H1 (cell line): ENCODE data around the gene FAAP100. TPM values are rescaled to one million over a fixed set of nuclear protein-coding genes. Genes with fewer than 3 reads are reported as not detected.

ENCODE experiments used
- CTCF ChIA-PET: fragments of 300-600 bp; sonication (Branson Sonifier 250); formaldehyde crosslinking; loops from one replicate; lab custom pipeline; 2021; ENCODE audit not compliant: partially characterized antibody; lab: Charles Lee
- POLR2A ChIA-PET: fragments of 300-600 bp; sonication (Branson Sonifier 250); formaldehyde crosslinking; loops from one replicate; lab custom pipeline; 2021; ENCODE audit warnings: inconsistent platforms; ENCODE audit not compliant: partially characterized antibody; lab: Charles Lee
- DNase-seq, 2 experiments: peaks; one replicate each; pipeline versions ENCODE4 v3.0.0 to v3.0.0-alpha.2; 2010 to 2022; ENCODE audit warnings: low spot score in 2 of 2, low read depth in 1 of 2, mixed read lengths in 1 of 2
- FAIRE-seq: peaks from 2 replicates; lab custom pipeline; 2011; peaks lifted over from hg19 to GRCh38; lab: Jason Lieb, UNC
- H2AFZ ChIP-seq: 2 replicates; pipeline ENCODE4 v1.8.1; 2012; ENCODE audit warnings: low read length, inconsistent platforms
- H2AK5ac ChIP-seq: 2 replicates; pipeline ENCODE4 v1.6.1; 2013; ENCODE audit warnings: low read depth, low read length
- H2BK120ac ChIP-seq: replicated peaks from 2 replicates; pipeline ENCODE3; 2013; ENCODE audit warnings: low read depth, low read length, inconsistent platforms
- H2BK12ac ChIP-seq: 2 replicates; pipeline ENCODE4 v1.6.1; 2013; ENCODE audit warnings: low read depth, low read length
- H2BK15ac ChIP-seq: 2 replicates; pipeline ENCODE4 v1.6.1; 2013; ENCODE audit warnings: low read length
- H2BK20ac ChIP-seq: 2 replicates; pipeline ENCODE4 v1.6.1; 2013; ENCODE audit warnings: low read length
- H2BK5ac ChIP-seq: 2 replicates; pipeline ENCODE4 v1.6.1; 2013; ENCODE audit warnings: low read depth, low read length
- H3K14ac ChIP-seq: 2 replicates; pipeline ENCODE4 v1.6.1; 2013; ENCODE audit warnings: inconsistent platforms; ENCODE audit not compliant: insufficient read length
- H3K18ac ChIP-seq: 2 replicates; pipeline ENCODE4 v1.6.1; 2013; ENCODE audit warnings: low read length; ENCODE audit errors: extremely low read depth
- H3K23ac ChIP-seq: 2 replicates; pipeline ENCODE4 v1.6.1; 2013; ENCODE audit warnings: inconsistent platforms; ENCODE audit not compliant: insufficient read length
- H3K23me2 ChIP-seq: 2 replicates; pipeline ENCODE4 v1.6.1; 2013; ENCODE audit warnings: low read depth, low read length
- H3K27ac ChIP-seq: 2 replicates; pipeline ENCODE4 v1.6.1; 2011; ENCODE audit warnings: low read depth, low read length, inconsistent platforms
- H3K27me3 ChIP-seq, 4 experiments: replicated peaks in 1 of 4; 1 replicate in 1 of 4; 2 replicates in 3 of 4; pipeline versions ENCODE4 v1.6.1 to v1.8.1; 2011 to 2013; ENCODE audit warnings: low read length in 3 of 4, mild to moderate bottlenecking in 3 of 4, inconsistent platforms in 2 of 4, mixed read lengths in 2 of 4, moderate library complexity in 1 of 4; ENCODE audit not compliant: control insufficient read depth in 3 of 4, insufficient read depth in 3 of 4; ENCODE audit errors: extremely low read depth in 1 of 4
- H3K36me3 ChIP-seq, 4 experiments: 2 replicates each; pipeline versions ENCODE4 v1.6.1 to v1.8.1; 2011 to 2013; ENCODE audit warnings: mild to moderate bottlenecking in 4 of 4, low read length in 3 of 4, moderate library complexity in 2 of 4, control low read depth in 1 of 4, inconsistent platforms in 1 of 4; ENCODE audit not compliant: insufficient read depth in 4 of 4, control insufficient read depth in 2 of 4
- H3K4ac ChIP-seq: replicated peaks from 2 replicates; pipeline ENCODE3; 2013; ENCODE audit warnings: low read length, low read depth, mixed read lengths, inconsistent platforms; ENCODE audit not compliant: insufficient read length
- H3K4me1 ChIP-seq, 4 experiments: replicated peaks in 1 of 4; 1 replicate in 1 of 4; 2 replicates in 3 of 4; pipeline versions ENCODE4 v1.6.1 to v1.8.1; 2011 to 2013; ENCODE audit warnings: low read length in 3 of 4, inconsistent platforms in 2 of 4, mixed read lengths in 1 of 4; ENCODE audit not compliant: insufficient read depth in 4 of 4, control insufficient read depth in 3 of 4
- H3K4me2 ChIP-seq, 2 experiments: 2 replicates each; pipeline versions ENCODE4 v1.6.1 to v1.8.1; 2011 to 2013; ENCODE audit warnings: low read depth in 2 of 2, low read length in 2 of 2, control low read depth in 1 of 2, inconsistent platforms in 1 of 2, mild to moderate bottlenecking in 1 of 2; ENCODE audit not compliant: insufficient read depth in 1 of 2
- H3K4me3 ChIP-seq, 4 experiments: fragments of 200-600, 300-600 bp in 1 of 4; sonication (generic), shearing (Covaris generic), sonication (Bioruptor Twin) in 1 of 4; 2 replicates each; pipeline versions ENCODE4 v1.5.1 to v1.8.1; 2011 to 2016; ENCODE audit warnings: low read length in 4 of 4, low read depth in 3 of 4, control low read depth in 2 of 4, inconsistent platforms in 2 of 4, mild to moderate bottlenecking in 2 of 4, mixed read lengths in 1 of 4, moderate library complexity in 1 of 4; ENCODE audit not compliant: insufficient read depth in 2 of 4; ENCODE audit errors: extremely low read depth in 1 of 4
- H3K56ac ChIP-seq: replicated peaks from 2 replicates; pipeline ENCODE3; 2013; ENCODE audit warnings: low read depth, mild to moderate bottlenecking, mixed read lengths, low read length, inconsistent platforms; ENCODE audit not compliant: insufficient read length
- H3K79me1 ChIP-seq: 2 replicates; pipeline ENCODE4 v1.6.1; 2013; ENCODE audit warnings: low read depth, low read length, control low read depth
- H3K79me2 ChIP-seq, 2 experiments: 2 replicates each; pipeline versions ENCODE4 v1.6.1 to v1.8.1; 2012 to 2013; ENCODE audit warnings: low read length in 2 of 2, mild to moderate bottlenecking in 2 of 2, inconsistent platforms in 1 of 2; ENCODE audit not compliant: insufficient read depth in 2 of 2, control insufficient read depth in 1 of 2
- H3K9ac ChIP-seq, 4 experiments: replicated peaks in 1 of 4; 1 replicate in 1 of 4; 2 replicates in 3 of 4; pipeline versions ENCODE4 v1.6.1 to v1.8.1; 2011 to 2013; ENCODE audit warnings: low read depth in 3 of 4, low read length in 3 of 4, control low read depth in 2 of 4, mild to moderate bottlenecking in 2 of 4, moderate library complexity in 2 of 4, inconsistent platforms in 1 of 4; ENCODE audit errors: extremely low read depth in 1 of 4
- H3K9me3 ChIP-seq, 2 experiments: 2 replicates each; pipeline versions ENCODE4 v1.6.1 to v1.8.1; 2012 to 2013; ENCODE audit warnings: mild to moderate bottlenecking in 2 of 2, moderate library complexity in 2 of 2, control low read depth in 1 of 2, inconsistent platforms in 1 of 2, low read depth in 1 of 2, low read length in 1 of 2, mixed read lengths in 1 of 2; ENCODE audit not compliant: insufficient read depth in 2 of 2
- H4K20me1 ChIP-seq, 2 experiments: replicated peaks in 1 of 2; 2 replicates each; pipeline versions ENCODE3 to v1.8.1; 2011 to 2013; ENCODE audit warnings: inconsistent platforms in 2 of 2, low read length in 2 of 2, mild to moderate bottlenecking in 1 of 2; ENCODE audit not compliant: insufficient read depth in 2 of 2, control insufficient read depth in 1 of 2
- H4K5ac ChIP-seq: 2 replicates; pipeline ENCODE4 v1.6.1; 2013; ENCODE audit warnings: low read length, low read depth, mixed read lengths, inconsistent platforms; ENCODE audit not compliant: insufficient read length
- H4K8ac ChIP-seq: 2 replicates; pipeline ENCODE4 v1.8.0; 2013; ENCODE audit warnings: mild to moderate bottlenecking, moderate library complexity, low read length, inconsistent platforms; ENCODE audit not compliant: insufficient read depth; ENCODE audit errors: extremely low read depth
- H4K91ac ChIP-seq: replicated peaks from 2 replicates; pipeline ENCODE3; 2013; ENCODE audit warnings: low read length, mixed read lengths, inconsistent platforms; ENCODE audit not compliant: insufficient read length
- CHD2 ChIP-seq: IDR thresholded peaks from 2 replicates; pipeline ENCODE4 v1.6.1; 2012; ENCODE audit warnings: low read length, improper control_type of control experiment
- EZH2 ChIP-seq: fragments of 200-600 bp; sonication (generic); IDR thresholded peaks from 2 replicates; pipeline ENCODE4 v1.7.1; 2012; ENCODE audit warnings: low read depth, mild to moderate bottlenecking, moderate library complexity, low read length, inconsistent platforms; ENCODE audit not compliant: severe bottlenecking
- HDAC2 ChIP-seq, 2 experiments: fragments of 300-600 bp in 1 of 2; sonication (generic) in 1 of 2; IDR thresholded peaks; 2 replicates each; pipeline ENCODE4 v1.6.1; 2011 to 2012; ENCODE audit warnings: low read depth in 2 of 2, low read length in 2 of 2, mild to moderate bottlenecking in 2 of 2, moderate library complexity in 2 of 2, borderline replicate concordance in 1 of 2, inconsistent platforms in 1 of 2
- NANOG ChIP-seq: IDR thresholded peaks from 2 replicates; pipeline ENCODE4 v1.6.1; 2011; ENCODE audit warnings: low read length, low read depth, mild to moderate bottlenecking, inconsistent platforms; ENCODE audit not compliant: insufficient read depth, poor library complexity, severe bottlenecking
- POLR2AphosphoS5 ChIP-seq: IDR thresholded peaks from 2 replicates; pipeline ENCODE4 v1.6.1; 2011; ENCODE audit warnings: low read depth, low read length
- RXRA ChIP-seq: IDR thresholded peaks from 2 replicates; pipeline ENCODE4 v1.6.1; 2011; ENCODE audit warnings: low read depth, mild to moderate bottlenecking, low read length, moderate library complexity; ENCODE audit not compliant: insufficient read depth
- SIN3A ChIP-seq, 2 experiments: IDR thresholded peaks in 1 of 2; conservative IDR thresholded peaks in 1 of 2; 2 replicates each; pipeline ENCODE4 v1.6.1; 2011 to 2012; ENCODE audit warnings: low read length in 2 of 2, improper control_type of control experiment in 1 of 2, low read depth in 1 of 2, mild to moderate bottlenecking in 1 of 2
- SIX5 ChIP-seq: IDR thresholded peaks from 2 replicates; pipeline ENCODE4 v1.6.1; 2011; ENCODE audit warnings: mild to moderate bottlenecking, low read depth, low read length
- SP1 ChIP-seq: IDR thresholded peaks from 2 replicates; pipeline ENCODE4 v1.6.1; 2011; ENCODE audit warnings: low read depth, low read length
- SP2 ChIP-seq: IDR thresholded peaks from 2 replicates; pipeline ENCODE4 v1.6.1; 2012; ENCODE audit warnings: mild to moderate bottlenecking, low read length, inconsistent platforms
- SP4 ChIP-seq: IDR thresholded peaks from 2 replicates; pipeline ENCODE4 v1.6.1; 2012; ENCODE audit warnings: low read length, inconsistent platforms
- SRF ChIP-seq: IDR thresholded peaks from 2 replicates; pipeline ENCODE4 v1.6.1; 2011; ENCODE audit warnings: mild to moderate bottlenecking, low read depth, low read length, moderate library complexity
- WGBS, 2 experiments: shearing (Covaris generic) in 1 of 2; methylation state at CpG; one replicate each; pipeline versions ENCODE4 v1.1.6 to v1.1.7; 2013 to 2015; ENCODE audit warnings: low lambda C conversion rate in 2 of 2, mixed read lengths in 2 of 2, inconsistent platforms in 1 of 2, low coverage in 1 of 2, missing lambda C conversion rate in 1 of 2; ENCODE audit not compliant: insufficient replicate concordance in 2 of 2, insufficient coverage in 1 of 2, insufficient read length in 1 of 2; ENCODE audit errors: extremely low coverage in 1 of 2, missing lambda C conversion rate in 1 of 2; 5-methylcytosine and 5-hydroxymethylcytosine counted together
- polyA plus RNA-seq, 7 experiments: library from polyadenylated mRNA; depleted of rRNA in 3 of 7; stranded (reverse) in 5 of 7; unstranded in 2 of 7; fragments of >200 nt in 5 of 7; fragments of 200-250 nt in 2 of 7; gene quantifications; 1 replicate in 5 of 7; 2 replicates in 1 of 7; 4 replicates in 1 of 7; pipeline versions ENCODE4 v1.2.1 to v1.2.3, GENCODE V29; 2011 to 2013; ENCODE audit warnings: missing spikeins in 2 of 7, mixed read lengths in 2 of 7
- total RNA-seq: library from RNA; stranded (reverse); fragmentation: NEBNext Ultra II Directional; extraction: Animal tissue kit (Norgen Biotek cat#: 25700); gene quantifications from 2 replicates; pipeline ENCODE4 v1.2.1, GENCODE V29; 2021

FAAP100 gene
- total and polyA plus RNA-seq, 2 of the 8 experiments (the other 6 are each of a cell fraction or from before 2014, with no cell fraction given) = 23.2 to 41.8 TPM

GRCh38 chr17:81545160-81545949 lies 6.8 kb downstream of the FAAP100 start:
- Histone ChIP-seq H3K4me2 (no peak overlapping the region), H3K79me2 (0 out of 4 replicates have a peak, but pooled peaks cover 0 to 2% of the 10 kb centered on the region in 2 experiments), H3K14ac (no peak overlapping the region), H2AK5ac (no peak overlapping the region), H3K4me1 (no peaks in the 10 kb centered on the region), H4K20me1 (peaks cover 0 to 22% of the 10 kb centered on the region in 2 experiments), H3K9me3 (no peaks in the 10 kb centered on the region), H2BK15ac (no peak overlapping the region), H3K36me3 (peaks cover 2 to 37% (median 27%) of the 10 kb centered on the region in 4 experiments; a peak in 7 of 8 replicates), H3K79me1 (peaks cover 4% of the 10 kb centered on the region; the same call in 1 of the 2 replicates), H3K27me3 (no peaks in the 10 kb centered on the region), H2AFZ (no peak overlapping the region), H4K8ac (no peak overlapping the region), H3K27ac (no peak overlapping the region), H2BK120ac (no peak overlapping the region), H3K4ac (no peak overlapping the region), H4K5ac (no peak overlapping the region), H3K23ac (no peak overlapping the region), H3K9ac (no peak overlapping the region), H2BK20ac (no peak overlapping the region), H3K18ac (no peak overlapping the region), H2BK5ac (no peak overlapping the region), H4K91ac (no peak overlapping the region), H3K4me3 (no peak overlapping the region), H2BK12ac (no peak overlapping the region), H3K56ac (no peak overlapping the region), H3K23me2 (no peaks in the 10 kb centered on the region)
- ChIA-PET CTCF (interaction anchor here (0.8 to 1.3 kb wide), 3 partner anchors 9 to 293 kb away, joined by 3 read pairs; no protein-coding TSS in a partner anchor), POLR2A (interaction anchor here (0.6 to 1.5 kb wide), 4 partner anchors 7 to 75 kb away, joined by 3 to 4 read pairs (median 3); no protein-coding TSS in a partner anchor)
- DNase-seq (no peak), FAIRE-seq (no peak)
- 86% methylated on average over 24 of the region's 24 CpGs; no CpG with 5 or more reads in 1 of the 2 experiments for WGBS, 2 experiments
- TF ChIP-seq SP2 (no peak), SRF (no peak), EZH2 (no peak), NANOG (no peak), RXRA (no peak), HDAC2 (IDR thresholded peaks at IDR 0.05; ENCODE audit: borderline replicate concordance in 1 of 2, low read depth in 2 of 2, low read length in 2 of 2) (no peak), SIN3A (conservative IDR thresholded peaks at IDR 0.05 in 1 of 2, IDR thresholded peaks at IDR 0.05 in 1 of 2; ENCODE audit: low read depth in 1 of 2, low read length in 2 of 2) (no peak), CHD2 (no peak), SP1 (no peak), SIX5 (no peak), SP4 (no peak), POLR2AphosphoS5 (no peak)
